Left hindlimb (tissue), 1 donor: Measurements from ENCODE around the gene EMC9.

ENCODE experiments used
- DNase-seq: peaks from one replicate; pipeline ENCODE4 v3.0.0-alpha.2; 2018

The EMC9 gene, protein sequence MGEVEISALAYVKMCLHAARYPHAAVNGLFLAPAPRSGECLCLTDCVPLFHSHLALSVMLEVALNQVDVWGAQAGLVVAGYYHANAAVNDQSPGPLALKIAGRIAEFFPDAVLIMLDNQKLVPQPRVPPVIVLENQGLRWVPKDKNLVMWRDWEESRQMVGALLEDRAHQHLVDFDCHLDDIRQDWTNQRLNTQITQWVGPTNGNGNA

DNA sequence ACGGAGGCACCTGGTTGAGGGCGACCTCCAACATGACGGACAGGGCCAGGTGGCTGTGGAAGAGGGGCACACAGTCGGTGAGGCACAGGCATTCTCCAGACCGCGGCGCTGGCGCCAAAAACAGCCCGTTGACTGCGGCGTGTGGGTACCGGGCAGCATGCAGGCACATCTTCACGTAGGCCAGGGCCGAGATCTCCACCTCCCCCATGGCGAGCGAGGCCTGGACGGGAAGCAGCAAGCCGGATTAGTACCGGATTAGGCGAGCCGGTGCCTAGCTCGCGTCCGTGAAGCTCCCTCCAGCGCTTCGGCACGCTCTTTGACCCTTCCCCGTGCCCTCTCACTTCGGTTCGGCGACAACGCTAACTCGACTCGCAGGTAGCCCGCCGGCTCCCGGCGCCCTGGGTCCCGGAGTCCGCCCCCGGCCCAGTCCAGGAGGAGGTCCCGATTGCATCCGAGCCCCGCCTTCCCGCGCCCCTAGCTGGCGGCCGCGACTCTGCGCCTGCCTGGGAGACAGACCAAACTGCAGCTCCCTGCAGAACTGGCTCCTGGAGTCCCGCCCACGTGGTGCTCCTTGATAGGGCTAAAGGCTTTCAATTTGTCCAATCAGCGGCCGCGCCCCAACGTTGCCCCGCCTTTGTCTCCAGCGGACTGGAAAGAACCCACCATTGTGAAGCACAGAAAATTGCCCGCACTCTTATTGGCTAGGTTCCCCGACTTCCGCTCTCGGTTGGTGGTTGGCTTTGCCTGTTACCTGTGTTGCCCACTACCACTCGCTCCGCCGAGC lies at the start of gene EMC9:
Gene EMC9 (minus strand): TSS at position 495 of the 784 bp plus-strand sequence. CDS start 287 bp downstream, at position 208.
- DNase-seq: peak; percentile 99

DNA sequence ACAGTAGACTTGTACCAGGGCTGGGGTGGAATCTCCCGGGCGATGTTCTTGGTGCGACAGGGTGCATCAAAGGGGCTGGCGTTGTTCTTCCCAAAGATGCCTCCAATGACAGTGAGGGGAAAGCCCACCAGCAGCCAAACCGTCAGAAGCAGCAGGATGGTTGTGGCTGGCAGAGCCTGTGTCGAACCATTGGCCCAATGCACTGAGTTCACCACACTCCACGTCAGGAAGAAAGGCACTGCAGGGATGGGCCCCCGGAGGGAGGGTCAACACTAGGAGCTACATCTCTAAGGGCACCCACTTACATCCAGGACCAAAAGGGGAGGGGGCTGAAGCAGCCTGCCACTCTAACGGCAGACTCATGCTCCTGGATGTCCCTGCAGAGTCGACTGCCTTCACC lies 49.0 kb upstream of the EMC9 start:
- DNase-seq: no peak

DNA sequence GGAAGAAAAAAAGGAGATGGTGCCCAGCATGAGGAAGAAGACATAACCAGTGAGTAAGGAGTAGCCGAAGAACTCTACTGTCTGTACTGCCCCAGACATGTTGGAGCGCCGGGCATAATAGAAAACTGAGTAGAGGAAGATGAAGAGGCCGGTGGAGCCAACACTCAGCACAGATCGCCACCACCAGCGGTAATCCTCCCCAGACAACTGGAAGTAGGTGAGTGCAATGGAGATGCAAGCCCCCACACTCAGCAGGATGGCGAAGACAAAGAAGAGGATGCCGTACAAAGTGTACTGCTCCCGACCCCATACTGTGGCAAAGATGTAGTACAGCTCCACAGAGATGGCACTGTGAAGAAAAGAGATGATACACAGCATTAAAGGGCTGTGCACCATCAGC lies 48.1 kb upstream of the EMC9 start:
- no peak for DNase-seq

- no peak for DNase-seq
Observed at GRCh38 chr14:24189059-24189375, 47.6 kb upstream of the EMC9 start.

DNA sequence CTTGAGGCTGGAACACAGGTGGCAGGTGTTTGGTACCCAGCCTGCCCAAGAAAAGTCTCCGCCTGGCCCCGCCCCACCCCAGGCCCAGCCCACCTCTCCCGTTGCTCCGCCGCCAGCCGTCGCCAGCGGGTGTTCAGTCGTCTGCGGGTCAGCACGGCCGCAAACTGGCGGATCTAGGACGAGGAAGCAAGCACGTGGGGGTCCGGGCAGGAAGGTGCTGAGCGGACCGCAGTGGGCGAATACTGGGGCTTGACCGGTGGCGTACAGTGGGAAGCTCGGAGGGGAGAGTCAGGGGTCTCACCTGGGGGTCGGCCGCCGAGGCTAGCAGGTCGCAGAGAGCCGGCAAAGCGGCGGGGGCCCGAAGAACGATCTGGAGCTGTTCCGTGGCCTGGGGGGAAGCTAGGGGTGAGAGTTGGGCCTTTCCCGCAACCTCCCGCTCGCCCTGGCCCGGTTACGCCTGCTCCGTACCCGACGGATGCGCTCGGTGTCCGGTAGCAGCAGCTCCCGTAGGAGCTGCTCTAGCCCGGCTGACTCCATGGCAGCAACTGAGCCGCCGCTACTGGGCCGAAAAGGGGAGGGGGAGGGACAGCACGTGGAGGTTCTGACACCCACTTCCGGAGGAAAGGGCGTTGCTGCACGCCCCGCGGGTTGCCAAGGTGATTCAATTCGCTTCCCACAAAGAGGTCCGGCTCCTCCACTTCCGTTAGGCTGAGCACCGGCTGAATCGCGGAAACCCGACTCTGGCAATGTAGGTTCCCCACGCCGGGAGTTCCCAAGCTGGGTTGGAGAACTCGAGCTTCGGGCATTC lies 47.1 kb upstream of the EMC9 start, which contains the start of gene IPO4:
Gene IPO4 (minus strand): TSS at position 566 of the 808 bp plus-strand sequence. CDS start 29 bp downstream, at position 537.
- DNase-seq: peak; percentile 96

DNA sequence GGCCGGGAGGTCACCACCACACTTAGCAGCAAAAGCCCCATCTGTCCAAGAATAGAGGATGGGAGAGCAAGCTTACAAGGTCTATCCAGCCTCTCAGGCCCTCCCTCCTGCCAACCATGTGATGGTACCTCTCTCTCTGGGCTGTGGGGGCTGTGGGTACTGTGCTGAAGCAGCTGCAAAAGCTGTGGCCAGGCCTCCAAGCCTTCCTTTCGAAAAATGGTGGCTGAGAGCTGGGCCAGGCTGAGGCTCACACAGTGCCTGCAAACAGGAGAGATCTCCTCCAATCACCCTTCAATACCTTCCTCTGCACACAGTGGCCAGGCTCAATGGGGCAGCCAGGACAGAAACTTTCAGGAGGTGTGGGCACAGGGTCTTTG lies 46.1 kb upstream of the EMC9 start:
- DNase-seq: no peak

DNA sequence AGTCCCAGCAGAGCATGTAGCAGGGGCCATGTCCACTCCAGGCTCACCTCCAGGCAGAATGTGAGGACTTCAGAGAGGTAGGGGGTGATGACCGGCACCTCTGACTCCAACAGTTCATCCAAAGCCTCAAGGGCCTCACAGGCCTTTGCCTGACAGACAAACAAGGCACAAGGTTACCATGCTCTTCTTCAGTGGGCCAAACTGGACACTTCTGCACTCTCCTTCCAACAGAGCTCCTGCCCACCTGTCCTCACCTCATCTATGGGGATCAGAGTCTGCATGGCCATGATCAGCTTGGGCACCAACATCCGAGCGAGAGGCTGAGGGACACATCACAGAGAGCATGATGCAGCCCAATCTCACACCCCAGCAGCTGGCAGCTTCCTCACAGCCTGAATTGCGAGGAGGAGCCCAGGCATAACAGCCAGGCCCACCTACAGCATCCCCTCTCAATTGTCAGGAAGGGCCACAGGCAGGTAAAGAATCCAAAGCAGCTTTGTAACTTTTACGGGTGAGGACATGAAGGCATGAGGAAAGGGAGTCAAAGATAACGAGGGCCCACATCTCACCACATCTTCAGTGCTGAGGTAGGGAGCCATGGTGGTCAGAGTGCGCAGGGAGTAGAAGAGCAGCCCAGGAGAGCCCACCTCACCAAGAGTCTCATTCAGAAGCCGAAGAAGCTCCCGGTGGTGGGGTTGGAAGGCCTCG lies 45.6 kb upstream of the EMC9 start:
- DNase-seq: no peak

DNA sequence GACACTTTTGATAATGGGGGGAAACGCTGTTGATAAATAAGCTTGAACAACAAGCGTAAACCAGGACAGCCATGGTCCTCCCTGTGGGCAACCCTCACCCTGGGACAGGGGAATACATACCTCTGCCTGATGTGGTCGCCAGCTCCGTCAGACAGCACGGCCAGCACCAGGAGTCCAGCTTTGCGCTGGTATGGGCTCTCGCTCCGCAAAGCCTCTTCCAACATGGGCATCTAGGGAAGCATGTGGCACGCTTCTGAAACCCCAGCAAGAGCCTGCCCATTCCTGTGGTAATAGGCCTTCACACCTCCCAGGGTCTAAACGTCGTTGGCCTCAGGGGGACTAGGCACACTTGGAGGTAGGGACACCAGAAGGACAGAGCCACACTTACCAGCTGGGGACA lies 44.4 kb upstream of the EMC9 start:
- DNase-seq: no peak

GRCh38 chr14:24185026-24185425 lies 43.6 kb upstream of the EMC9 start:
- no peak for DNase-seq

DNA sequence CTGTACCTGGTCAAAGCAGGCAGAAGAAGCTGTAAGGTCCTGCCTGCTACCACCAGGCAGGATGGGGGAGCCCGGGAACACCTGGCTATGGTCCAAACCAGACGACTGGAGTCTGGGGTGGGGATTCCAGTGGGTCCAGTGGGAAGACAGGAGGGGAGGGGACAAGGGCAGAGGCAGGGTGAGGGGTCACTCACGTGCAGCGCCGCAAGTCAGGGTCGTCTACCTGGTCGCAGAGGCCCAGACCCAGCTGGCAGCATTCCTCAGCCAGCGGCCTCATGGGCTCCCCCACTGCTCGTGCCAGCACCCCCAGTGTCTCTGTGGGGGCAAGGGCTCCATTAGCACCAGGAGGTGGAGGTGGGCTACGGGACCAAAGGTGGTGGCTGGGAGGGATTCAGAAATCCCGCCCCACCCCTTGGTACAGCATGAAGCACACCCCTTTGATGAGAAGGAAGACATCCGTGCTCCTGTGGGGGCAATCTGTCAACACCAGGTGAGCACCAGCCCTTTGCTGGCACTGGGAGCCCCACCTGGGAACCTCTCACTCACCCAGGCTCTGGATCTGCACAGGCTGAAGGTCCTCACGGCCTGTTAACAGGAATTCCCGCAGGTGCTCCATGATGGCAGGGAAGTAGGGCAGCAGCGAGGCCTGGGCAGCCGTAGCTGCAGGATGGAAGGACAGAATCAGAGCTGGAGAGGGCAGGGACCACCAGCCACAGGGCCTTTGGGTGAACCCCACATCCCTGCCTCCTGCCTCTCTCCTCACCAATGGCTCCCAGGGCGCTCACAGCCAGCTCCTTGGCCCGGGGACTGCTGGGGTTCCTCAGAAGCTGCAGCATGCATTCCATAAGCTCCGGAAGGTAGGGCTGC lies 42.9 kb upstream of the EMC9 start:
- DNase-seq: peak; percentile 28

DNA sequence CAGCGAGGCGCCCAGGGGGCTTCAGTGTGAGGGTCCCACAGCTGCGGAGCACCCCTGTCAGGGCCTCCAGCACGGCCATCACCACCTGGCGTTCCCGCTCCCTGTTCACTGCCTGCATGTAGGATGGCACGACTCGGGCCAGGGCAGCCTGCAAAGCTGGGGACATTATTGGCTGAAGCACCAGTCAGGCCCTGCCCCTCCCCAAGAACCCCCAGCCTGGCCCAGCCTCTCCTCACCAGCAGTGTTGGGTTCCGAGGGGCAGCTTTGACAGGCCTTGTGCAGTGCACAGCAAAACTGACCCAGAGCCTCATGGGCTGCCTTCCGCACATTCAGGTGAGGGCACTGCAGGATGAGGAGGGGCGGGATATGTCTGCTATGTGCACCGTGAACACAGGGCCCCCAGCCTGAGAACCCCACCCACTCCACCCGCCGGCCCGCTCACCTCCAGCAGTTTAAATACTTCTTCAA lies 41.7 kb upstream of the EMC9 start:
- no peak for DNase-seq

DNA sequence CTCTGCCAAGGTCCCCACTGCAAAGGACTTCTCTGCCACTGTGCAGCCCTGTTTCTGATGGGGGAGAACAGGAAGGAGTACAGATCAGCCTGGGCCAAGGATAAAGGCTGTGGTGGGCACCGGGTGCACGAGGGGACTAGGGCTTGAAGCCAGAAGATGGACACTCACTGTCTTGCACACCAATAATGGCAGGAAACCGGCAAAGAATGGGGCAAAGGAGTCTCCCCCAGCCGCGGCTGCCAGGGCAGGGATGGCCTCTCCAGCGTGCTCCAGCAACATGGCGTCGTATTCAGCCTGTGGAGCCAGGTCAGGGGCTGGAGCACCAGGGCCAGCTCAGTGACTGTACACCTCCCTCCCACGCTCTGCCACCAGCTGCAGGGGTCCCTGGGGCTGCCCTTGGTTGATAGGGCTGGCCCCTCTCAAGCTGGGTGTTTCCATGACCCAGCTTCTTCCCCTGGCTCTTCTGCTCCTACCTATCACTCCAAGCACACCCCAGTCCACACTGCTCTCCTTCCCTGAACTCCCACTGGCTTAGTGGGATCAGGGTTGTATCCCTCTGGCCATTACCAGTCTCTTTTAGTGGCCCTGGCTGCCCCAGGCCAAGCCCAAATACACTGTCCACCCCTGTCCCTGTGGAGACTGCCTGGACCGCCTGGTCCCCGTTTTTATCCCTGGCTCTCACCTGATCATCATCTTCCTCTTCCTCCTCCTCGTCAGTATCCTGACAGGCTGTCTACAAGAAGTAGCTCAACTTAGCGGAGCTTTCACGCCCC lies 40.9 kb upstream of the EMC9 start:
- DNase-seq: no peak

- DNase-seq: no peak
Observed at GRCh38 chr14:24181371-24182077, 40.1 kb upstream of the EMC9 start.

DNA sequence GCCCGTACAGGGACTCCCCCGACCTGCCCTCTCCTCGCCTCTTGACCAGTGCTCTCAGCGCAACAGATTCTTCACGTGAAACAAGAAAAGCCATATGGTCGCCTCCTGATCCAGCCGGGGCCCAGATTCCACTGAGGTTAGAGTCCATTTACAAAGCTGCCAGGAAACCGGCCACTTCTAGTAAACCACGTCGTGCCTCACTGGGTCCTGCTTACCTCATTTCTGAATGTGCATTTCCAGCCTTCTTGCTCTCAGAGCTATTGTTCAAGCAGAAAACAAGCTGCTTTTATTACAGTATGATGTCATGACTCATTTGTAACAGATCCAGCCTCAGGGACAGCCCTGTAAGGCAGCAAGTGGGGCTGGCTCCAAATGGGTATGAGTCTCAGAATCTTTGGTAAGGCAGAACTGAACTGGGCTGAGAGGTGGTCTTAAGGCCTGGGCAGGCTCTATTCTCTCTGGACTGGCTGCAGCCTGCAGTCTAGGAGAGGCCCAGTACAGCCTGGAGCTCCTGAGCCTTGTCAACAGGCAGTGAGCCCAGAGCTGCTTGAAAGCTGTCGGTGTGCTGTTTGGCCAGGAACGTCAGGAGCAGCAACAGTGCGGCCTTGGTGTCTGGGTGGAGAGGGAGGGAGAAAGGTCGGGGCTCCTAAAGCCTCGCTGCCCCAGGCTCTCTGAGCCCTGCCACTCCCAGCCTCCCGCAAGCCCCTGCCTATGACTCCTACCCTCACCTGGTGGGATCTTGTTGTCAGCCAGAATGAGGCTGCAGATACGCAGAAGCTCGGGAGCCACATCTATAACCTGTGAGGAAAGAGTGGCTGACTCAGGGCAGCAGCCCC lies 38.8 kb upstream of the EMC9 start:
- no peak for DNase-seq

- no peak for DNase-seq
Observed at GRCh38 chr14:24179294-24179960, 38.0 kb upstream of the EMC9 start.

GRCh38 chr14:24178399-24179178 lies 37.2 kb upstream of the EMC9 start:
- no peak for DNase-seq

DNA sequence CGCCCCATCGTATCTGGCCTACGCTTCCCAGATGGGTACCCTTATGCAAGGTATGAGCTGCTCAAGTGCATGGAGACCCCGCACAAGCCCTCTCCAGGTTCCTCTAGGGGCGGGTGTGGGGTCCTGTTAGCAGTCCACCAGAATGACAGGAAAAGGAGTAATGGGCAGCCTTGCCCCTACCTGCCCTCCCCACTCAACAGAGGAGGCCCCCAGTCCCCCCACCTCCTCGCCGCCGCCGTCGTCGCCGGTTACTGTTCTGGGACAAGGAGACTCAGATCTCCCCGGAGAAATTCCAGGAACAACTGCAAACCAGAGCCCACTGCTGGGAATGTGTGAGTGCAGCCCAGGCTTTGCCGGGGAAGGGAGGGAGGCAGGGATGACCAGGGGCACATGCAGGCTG lies 36.5 kb upstream of the EMC9 start:
- DNase-seq: no peak
